MM.1S (cell line): ENCODE measurements around the gene NOXA1.
"Not testable (repeated sequence)": the region's sequence is repeated elsewhere in the genome, so short reads cannot be mapped to it uniquely, and the experiment has no call there.

Experiments used
- DNase-seq: peaks from one replicate; pipeline ENCODE4 v3.0.0-alpha.2; 2015
- H2AFZ ChIP-seq: fragments of 300-600 bp; sonication (generic); 2 replicates; pipeline ENCODE4 v1.6.0; 2016; ENCODE audit warnings: antibody characterized with exemption, low read length
- H3F3A ChIP-seq: fragments of 300-600 bp; sonication (generic); 2 replicates; pipeline ENCODE4 v1.6.1; 2016; ENCODE audit warnings: mild to moderate bottlenecking, antibody characterized with exemption, low read length, moderate library complexity, mixed read lengths; ENCODE audit not compliant: insufficient read depth
- H3K27ac ChIP-seq: fragments of 300-600 bp; sonication (generic); 2 replicates; pipeline ENCODE4 v1.5.1; 2016; ENCODE audit warnings: mild to moderate bottlenecking, low read length
- H3K27me3 ChIP-seq: fragments of 300-600 bp; sonication (generic); replicated peaks from 2 replicates; pipeline ENCODE4 v1.6.0; 2016; ENCODE audit warnings: low read length; ENCODE audit not compliant: insufficient read depth
- H3K36me3 ChIP-seq: fragments of 300-600 bp; sonication (generic); replicated peaks from 2 replicates; pipeline ENCODE4 v1.6.1; 2016; ENCODE audit warnings: mild to moderate bottlenecking, low read length, mixed read lengths; ENCODE audit not compliant: insufficient read depth
- H3K4me1 ChIP-seq: fragments of 300-600 bp; sonication (generic); 2 replicates; pipeline ENCODE4 v1.6.1; 2016; ENCODE audit warnings: low read length, mixed read lengths
- H3K4me2 ChIP-seq: fragments of 300-600 bp; sonication (generic); 2 replicates; pipeline ENCODE4 v1.6.0; 2016; ENCODE audit warnings: low read depth, low read length
- H3K4me3 ChIP-seq: fragments of 300-600 bp; sonication (generic); 2 replicates; pipeline ENCODE4 v1.5.1; 2016; ENCODE audit warnings: low read length, mixed read lengths
- H3K79me2 ChIP-seq: fragments of 300-600 bp; sonication (generic); 2 replicates; pipeline ENCODE4 v1.6.1; 2016; ENCODE audit warnings: mixed run types, low read length, mixed read lengths
- H3K9ac ChIP-seq: fragments of 300-600 bp; sonication (generic); 2 replicates; pipeline ENCODE4 v1.6.1; 2016; ENCODE audit warnings: low read length, mixed read lengths
- H3K9me2 ChIP-seq: fragments of 300-600 bp; sonication (generic); replicated peaks from 2 replicates; pipeline ENCODE4 v1.6.1; 2016; ENCODE audit warnings: mild to moderate bottlenecking, low read length, mixed read lengths; ENCODE audit not compliant: insufficient read depth
- H3K9me3 ChIP-seq: fragments of 300-600 bp; sonication (generic); replicated peaks from 2 replicates; pipeline ENCODE4 v1.6.1; 2016; ENCODE audit warnings: mild to moderate bottlenecking, low read length, mixed read lengths; ENCODE audit not compliant: insufficient read depth
- H4K20me1 ChIP-seq: fragments of 300-600 bp; sonication (generic); 2 replicates; pipeline ENCODE4 v1.6.1; 2016; ENCODE audit warnings: mild to moderate bottlenecking, low read length, moderate library complexity, mixed read lengths; ENCODE audit not compliant: insufficient read depth
- EZH2 ChIP-seq: fragments of 300-600 bp; sonication (generic); optimal IDR thresholded peaks from 2 replicates; pipeline ENCODE3; 2017; ENCODE audit warnings: low read depth, mild to moderate bottlenecking, antibody characterized with exemption, low read length, mixed read lengths
- EZH2phosphoT487 ChIP-seq: fragments of 300-600 bp; sonication (generic); IDR thresholded peaks from 2 replicates; pipeline ENCODE4 v1.6.1; 2018; ENCODE audit warnings: antibody characterized with exemption, low read length
- TF ChIP-seq, protein P1 (sequence below): fragments of 300-600 bp; sonication (generic); IDR thresholded peaks from 2 replicates; pipeline ENCODE4 v1.5.1; 2016; ENCODE audit warnings: antibody characterized with exemption, low read length, mixed read lengths

The NOXA1 gene

DNA sequence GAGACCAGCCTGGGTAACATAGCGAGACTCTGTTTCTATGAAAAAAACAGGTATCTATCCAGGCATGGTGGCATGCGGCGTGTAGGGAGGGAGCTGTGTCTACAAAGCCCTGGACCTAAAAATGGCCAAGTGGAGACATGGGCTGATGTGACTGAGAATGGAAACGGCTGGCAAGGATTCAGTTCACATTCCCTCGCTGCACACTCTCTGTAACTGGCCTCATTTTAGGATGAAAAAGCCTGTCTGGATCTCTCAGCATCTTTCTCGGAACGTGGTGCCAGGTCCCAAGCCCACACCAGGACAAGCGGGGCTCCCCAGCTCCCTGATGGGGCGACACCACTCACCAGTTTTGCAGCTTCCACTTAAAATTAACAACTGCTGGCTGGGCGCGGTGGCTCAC is 13.7 kb upstream of the NOXA1 start:
- H3K27ac ChIP-seq, result no peak overlapping the region
- DNase-seq, result no peak
- H3K4me1 ChIP-seq, result no peaks in the 10 kb centered on the region; the same call in 1 of the 2 replicates
- H3K9ac ChIP-seq, result no peak overlapping the region
- no peak for TF ChIP-seq EZH2phosphoT487
- no peaks in the 10 kb centered on the region for H3K9me3 ChIP-seq
- no peaks in the 10 kb centered on the region for H3F3A ChIP-seq
- H3K9me2 ChIP-seq, result no peaks in the 10 kb centered on the region
- H3K27me3 ChIP-seq, result no peaks in the 10 kb centered on the region
- H3K79me2 ChIP-seq, result no peaks in the 10 kb centered on the region
- no peaks in the 10 kb centered on the region for H3K36me3 ChIP-seq
- no peak overlapping the region for H3K4me2 ChIP-seq
- H2AFZ ChIP-seq, result no peak overlapping the region
- no peak overlapping the region for H3K4me3 ChIP-seq
- no peaks in the 10 kb centered on the region for H4K20me1 ChIP-seq

DNA sequence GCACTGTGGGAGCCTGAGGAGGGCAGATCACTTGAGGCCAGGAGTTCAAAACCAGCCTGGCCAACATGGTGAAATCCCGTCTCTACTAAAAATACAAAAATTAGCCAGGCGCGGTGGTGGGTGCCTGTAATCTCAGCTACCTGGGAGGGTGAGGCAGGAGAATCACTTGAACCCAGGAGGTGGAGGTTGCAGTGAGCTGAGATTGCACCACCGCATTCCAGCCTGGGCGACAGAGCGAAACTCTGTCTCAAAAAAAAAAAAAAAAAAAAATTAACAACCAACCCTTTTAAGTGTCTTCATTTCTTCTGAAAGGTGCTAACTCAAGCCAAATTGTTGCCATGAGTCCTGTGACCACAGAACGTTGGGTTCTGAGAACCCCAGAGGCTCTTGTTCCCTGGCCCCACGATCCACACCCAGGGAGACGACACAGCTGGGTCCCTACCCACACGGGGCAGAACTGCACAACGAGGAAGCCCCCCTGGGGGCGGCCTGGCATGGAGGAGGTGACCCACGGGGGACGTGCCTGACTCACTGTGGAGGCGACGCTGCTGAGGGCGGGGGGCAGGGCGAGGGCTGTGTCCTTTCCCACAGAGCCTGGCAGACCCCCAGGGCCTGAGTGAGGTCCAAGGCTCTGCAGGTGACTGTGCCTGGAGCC is 12.8 kb upstream of the NOXA1 start:
- H3K27me3 ChIP-seq, H4K20me1 ChIP-seq, H3K4me1 ChIP-seq, H3K36me3 ChIP-seq, H2AFZ ChIP-seq, H3K9ac ChIP-seq, DNase-seq, H3K9me3 ChIP-seq, H3K27ac ChIP-seq, H3K4me3 ChIP-seq, H3K79me2 ChIP-seq, H3K9me2 ChIP-seq, H3K4me2 ChIP-seq, H3F3A ChIP-seq: not testable (repeated sequence)

DNA sequence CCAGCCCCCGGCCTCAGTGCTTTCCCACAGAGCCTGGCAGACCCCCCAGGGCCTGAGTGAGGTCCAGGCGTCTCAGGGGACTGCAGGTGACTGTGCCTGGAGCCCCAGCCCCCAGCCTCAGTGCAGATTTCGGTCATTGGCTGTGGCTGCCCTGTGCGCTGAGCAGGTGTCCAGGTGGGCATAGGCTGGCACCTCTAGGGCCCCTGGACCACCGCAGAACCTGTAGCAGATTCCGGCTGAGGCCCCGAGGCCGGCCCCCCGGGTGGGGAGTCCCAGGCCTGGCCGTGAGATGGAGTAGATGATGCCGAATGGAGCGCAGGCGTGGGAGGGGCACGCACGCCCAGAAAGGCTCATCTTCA is 12.3 kb upstream of the NOXA1 start:
- Histone ChIP-seq H3K4me2 (no peak overlapping the region), H3K36me3 (no peaks in the 10 kb centered on the region), H2AFZ (no peak overlapping the region), H3K79me2 (no peaks in the 10 kb centered on the region), H3K9me2 (no peaks in the 10 kb centered on the region), H4K20me1 (no peaks in the 10 kb centered on the region), H3K9ac (no peak overlapping the region), H3K4me1 (no peaks in the 10 kb centered on the region; the same call in 1 of the 2 replicates), H3K27ac (no peak overlapping the region), H3F3A (no peaks in the 10 kb centered on the region), H3K4me3 (no peak overlapping the region), H3K27me3 (no peaks in the 10 kb centered on the region), H3K9me3 (no peaks in the 10 kb centered on the region)
- no peak for DNase-seq
- no peak for TF ChIP-seq EZH2phosphoT487
- TF ChIP-seq EZH2, result no peak
- TF ChIP-seq, protein P1, sequence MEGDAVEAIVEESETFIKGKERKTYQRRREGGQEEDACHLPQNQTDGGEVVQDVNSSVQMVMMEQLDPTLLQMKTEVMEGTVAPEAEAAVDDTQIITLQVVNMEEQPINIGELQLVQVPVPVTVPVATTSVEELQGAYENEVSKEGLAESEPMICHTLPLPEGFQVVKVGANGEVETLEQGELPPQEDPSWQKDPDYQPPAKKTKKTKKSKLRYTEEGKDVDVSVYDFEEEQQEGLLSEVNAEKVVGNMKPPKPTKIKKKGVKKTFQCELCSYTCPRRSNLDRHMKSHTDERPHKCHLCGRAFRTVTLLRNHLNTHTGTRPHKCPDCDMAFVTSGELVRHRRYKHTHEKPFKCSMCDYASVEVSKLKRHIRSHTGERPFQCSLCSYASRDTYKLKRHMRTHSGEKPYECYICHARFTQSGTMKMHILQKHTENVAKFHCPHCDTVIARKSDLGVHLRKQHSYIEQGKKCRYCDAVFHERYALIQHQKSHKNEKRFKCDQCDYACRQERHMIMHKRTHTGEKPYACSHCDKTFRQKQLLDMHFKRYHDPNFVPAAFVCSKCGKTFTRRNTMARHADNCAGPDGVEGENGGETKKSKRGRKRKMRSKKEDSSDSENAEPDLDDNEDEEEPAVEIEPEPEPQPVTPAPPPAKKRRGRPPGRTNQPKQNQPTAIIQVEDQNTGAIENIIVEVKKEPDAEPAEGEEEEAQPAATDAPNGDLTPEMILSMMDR, result no peak

DNA sequence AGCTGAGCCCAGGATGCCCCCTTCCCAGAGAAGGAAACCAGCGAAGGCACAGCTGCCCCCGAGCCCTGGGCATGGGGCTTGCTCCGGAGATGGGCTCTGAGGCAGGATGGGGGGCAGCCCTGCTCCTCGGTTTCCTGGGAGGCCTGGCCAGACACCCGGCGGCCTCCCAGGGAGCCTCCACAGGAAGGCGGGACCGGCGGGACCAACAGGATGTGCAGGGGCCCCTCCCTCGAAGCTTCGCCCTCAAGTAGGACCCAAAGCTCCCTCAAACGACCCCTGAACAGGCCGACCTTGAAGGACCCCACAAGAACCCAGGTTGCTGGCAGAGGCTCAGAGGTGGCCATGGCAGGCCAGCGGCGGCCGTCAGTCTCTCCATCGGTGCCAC is 11.9 kb upstream of the NOXA1 start:
- Histone ChIP-seq H3K4me2 (no peak overlapping the region), H3K36me3 (no peaks in the 10 kb centered on the region), H3K4me1 (no peaks in the 10 kb centered on the region; the same call in 1 of the 2 replicates), H3K79me2 (no peaks in the 10 kb centered on the region), H3K9ac (no peak overlapping the region), H3K27me3 (no peaks in the 10 kb centered on the region), H2AFZ (no peak overlapping the region), H3K9me2 (no peaks in the 10 kb centered on the region), H3K9me3 (no peaks in the 10 kb centered on the region), H3K4me3 (no peak overlapping the region), H4K20me1 (no peaks in the 10 kb centered on the region), H3K27ac (no peak overlapping the region), H3F3A (no peaks in the 10 kb centered on the region)
- TF ChIP-seq EZH2, result no peak
- no peak for TF ChIP-seq EZH2phosphoT487
- TF ChIP-seq, protein P1, result no peak
- DNase-seq, result no peak
